Hippocampal formation (tissue), 2 donors: ENCODE results near the gene PTPN20.

ENCODE experiments used
- DNase-seq, 2 donors: peaks; one replicate each; lab custom pipeline; 2025; lab: John Stamatoyannopoulos, UW

The PTPN20 gene

DNA sequence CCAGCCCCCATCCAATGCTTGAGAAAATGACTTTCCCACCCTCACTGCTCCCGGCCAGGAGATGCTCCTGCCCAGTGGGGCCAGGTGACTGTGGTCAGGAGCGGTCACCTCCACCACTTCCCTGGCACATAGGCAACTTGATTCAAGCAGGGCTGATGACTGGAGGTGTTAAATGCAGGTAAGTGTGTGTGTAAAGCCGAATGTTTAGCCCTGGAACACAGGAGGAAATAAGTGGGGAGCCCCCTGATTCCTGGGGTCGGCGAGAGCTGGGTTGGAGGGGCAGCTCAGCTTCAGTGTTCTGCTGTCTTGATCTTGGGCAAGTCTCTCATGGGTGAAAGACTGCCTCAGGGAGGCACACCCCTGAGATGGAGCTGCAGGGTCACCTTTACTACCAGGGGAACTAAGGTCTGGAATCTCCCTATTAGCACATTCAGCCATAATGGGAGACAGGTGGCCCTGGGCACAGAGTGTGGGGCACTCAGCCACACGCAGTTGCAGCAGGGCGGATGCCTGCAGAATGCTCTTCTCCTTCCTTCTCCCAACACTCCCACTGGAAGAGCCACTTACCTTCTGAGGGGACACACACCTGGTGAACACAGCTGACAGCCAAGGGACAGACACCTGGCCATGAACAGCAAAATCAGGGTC lies 124.1 kb downstream of the PTPN20 start:
- no peak for DNase-seq

DNA sequence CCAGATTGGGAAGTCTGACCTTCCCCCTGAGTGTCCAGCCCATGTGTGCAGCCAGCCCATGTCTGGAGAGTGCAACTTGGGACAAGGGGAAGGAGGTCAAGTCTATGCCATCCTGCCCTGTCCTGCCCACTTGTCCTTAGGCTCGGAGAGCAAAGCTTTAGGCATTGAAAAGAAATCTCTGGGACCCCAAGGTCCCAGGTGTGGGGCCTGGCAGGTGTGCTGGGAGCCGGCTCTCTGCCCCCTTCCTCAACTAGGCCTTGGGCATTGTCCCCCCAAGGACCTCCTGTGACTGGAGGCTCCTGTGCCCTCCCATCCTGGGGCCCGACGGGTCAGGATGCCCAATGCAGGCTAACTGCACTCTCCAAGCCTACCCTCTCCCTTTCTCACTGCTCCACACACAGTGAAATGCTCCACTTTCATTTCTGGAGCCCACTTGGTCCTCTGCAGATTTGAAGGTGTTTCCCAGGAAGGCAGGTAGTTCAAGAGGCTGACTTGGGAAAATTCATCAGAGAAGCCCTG lies 124.7 kb downstream of the PTPN20 start:
- no peak for DNase-seq

DNA sequence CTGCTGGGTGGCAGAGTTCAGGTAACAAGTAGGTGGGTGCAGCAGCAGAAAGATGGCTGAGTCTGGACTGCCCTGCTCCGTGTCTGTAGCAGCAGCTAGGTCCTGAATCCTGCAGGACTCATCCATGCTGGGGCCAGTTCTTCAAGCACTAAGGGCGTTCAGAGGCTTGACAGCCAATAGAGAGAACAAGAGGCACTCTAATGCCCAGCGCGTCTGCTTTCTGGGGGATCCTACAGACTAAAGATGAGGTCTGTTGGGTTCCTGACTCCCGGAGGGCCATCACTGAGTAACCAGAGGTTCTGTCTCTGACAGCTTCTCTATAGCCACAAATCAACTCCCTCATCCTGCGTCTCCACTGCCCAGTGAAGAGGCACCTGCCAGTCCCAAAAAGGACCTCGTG lies 125.5 kb downstream of the PTPN20 start:
- no peak for DNase-seq

GRCh38 chr10:47037654-47038425 lies 126.6 kb downstream of the PTPN20 start:
- no peak for DNase-seq

- DNase-seq = no peak
Measured at GRCh38 chr10:47038881-47039561, 127.8 kb downstream of the PTPN20 start.

- DNase-seq = no peak
Measured at GRCh38 chr10:47039562-47039913, 128.3 kb downstream of the PTPN20 start.

GRCh38 chr10:47040041-47040491 lies 128.8 kb downstream of the PTPN20 start:
- no peak for DNase-seq

DNA sequence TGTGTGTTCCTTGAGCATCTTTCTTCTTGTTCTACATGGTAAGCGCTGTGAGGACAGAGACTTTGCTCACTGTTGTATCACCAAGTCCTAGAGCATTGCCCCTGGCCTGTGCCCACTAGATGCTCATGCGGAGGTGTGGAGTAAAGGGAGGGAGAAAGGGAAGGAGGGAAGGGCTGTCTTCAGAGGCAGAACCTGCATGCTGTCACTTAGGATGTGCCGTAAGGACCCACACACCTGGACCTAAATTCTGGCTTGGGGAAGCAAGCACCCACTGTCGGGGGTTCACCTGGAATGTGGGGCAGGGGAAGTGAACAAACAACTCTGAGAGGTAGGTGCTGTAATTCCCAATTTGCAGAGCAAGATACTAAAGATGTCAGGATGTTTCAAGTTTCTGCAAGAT lies 129.5 kb downstream of the PTPN20 start:
- DNase-seq = no peak

- DNase-seq = no peak
Measured at GRCh38 chr10:47041396-47042198, 130.4 kb downstream of the PTPN20 start.

GRCh38 chr10:47042199-47042473 lies 130.9 kb downstream of the PTPN20 start:
- DNase-seq = no peak

DNA sequence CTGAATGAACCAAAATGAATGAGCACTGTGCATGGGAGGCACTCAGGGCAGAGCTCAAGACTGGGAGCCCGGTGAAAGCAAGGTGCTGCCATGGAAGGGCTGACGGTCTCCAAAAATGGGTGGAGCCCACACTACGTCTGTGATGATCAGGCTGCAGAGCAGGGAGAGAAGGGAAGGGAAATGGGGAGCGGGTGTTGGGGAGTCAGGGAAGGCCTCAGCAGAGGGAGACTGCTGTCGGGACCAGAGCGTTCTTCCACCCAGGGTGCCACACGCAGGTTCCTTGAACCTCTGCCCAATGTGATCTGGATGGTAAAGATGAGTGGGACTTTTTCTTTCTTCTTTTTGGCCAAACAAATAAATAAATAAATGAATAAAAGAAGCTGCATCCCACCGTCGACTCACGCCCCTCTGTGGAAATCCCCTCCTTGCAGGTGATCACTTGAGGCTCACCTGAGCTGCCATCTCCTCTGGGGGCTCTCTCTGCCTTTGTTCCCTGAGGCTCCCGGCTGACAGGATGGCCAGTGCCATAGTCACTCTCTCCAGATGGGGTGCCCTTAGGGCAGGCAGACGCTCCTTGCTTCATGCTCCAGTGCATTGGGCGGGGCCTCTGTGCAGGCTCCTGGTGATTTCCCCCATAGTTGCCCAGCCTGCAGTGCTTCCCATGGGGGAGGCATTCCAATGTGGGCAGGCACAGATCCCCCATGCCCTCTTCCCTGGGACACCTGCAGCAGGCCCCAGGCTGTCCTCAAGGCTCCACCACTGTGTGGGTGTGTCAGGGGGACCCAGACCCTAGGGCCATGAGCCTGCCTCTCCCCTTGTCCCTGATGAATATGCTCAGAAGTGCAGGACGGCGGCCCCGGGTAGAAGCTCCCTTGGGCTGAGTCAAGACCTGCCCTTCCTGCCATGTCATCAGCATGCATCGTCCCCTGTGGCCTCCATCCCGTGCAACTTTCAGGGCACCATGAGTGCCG lies 131.8 kb downstream of the PTPN20 start:
- no peak for DNase-seq

GRCh38 chr10:47043928-47044538 lies 132.8 kb downstream of the PTPN20 start:
- DNase-seq = no peak

DNA sequence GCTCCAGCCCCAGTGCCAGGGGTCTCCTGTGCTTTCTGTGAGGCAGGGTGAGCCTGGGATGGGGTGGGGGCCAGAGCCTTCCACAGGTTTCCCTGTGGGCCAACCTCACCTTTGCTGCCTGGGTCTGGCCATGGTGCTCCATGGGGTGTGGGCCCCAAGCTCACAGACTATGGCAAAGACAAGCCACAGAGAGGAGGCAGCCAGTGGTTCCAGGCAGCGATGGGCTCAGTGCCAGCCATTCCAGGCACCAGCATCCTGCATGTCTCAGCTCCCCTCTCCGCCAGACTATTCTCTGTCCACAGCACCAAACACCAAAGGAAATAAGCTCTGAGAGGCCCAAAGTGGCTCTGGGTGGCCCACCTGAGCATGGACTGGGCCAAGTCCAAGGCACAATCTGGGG lies 133.5 kb downstream of the PTPN20 start:
- DNase-seq = no peak

GRCh38 chr10:47045331-47045861 lies 134.2 kb downstream of the PTPN20 start:
- DNase-seq = no peak

GRCh38 chr10:47046321-47047126 lies 135.3 kb downstream of the PTPN20 start:
- no peak for DNase-seq

- DNase-seq = no peak
Measured at GRCh38 chr10:47047127-47047504, 135.9 kb downstream of the PTPN20 start.

DNA sequence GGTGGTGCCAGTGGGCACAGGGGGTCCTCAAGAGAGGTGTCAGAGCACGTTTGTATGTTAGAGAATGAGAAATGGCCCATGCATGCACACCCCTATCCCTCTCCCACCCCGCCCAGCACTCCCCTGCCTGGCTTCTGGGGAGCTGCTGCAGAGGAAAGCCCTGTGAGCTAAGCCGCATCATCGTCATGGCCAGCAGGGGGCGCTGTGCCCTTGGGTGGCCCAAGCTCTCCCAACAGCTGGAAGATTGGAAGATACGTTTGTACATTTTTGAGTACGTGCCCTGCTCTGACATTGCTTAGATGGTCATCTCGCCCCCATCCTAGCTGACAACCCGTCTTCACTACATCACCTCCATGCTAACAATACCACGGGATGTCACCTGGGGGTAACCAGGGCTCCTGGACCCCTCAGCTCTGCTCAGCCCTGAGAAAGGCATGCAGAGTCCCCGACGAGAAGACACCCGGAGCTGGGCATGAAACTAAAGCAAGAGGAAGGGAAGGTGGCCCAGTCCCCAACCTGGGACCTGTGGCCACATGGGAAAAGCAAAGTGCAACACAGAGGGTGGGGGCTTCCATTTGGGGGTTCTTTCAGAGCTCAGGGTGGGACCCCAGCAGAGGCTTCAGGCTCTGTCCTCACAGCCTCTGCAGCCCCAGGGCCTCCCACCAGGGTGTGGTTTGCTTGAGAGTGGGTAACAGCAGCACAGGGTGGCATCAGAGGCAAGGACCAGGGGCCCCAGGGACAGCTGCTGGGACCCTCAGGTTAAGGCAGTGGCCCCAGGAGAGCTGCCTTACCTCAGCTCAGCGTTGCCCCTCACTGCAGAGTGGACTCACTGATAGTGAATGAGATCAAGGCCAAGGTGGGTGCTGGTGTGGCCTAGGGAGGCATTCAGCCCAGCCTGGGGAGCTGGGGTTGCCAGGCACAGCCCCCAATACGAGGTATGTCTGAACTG lies 136.6 kb downstream of the PTPN20 start:
- DNase-seq = peak; percentile 32 to 42

GRCh38 chr10:47048526-47048905 lies 137.3 kb downstream of the PTPN20 start:
- no peak for DNase-seq
